KMS-11 (cell line): ENCODE data around the gene INPP5D.

Source experiments
- H2AFZ ChIP-seq: fragments of 200-600 bp; sonication (generic); 2 replicates; pipeline ENCODE4 v1.6.1; 2016; ENCODE audit warnings: antibody characterized with exemption, mixed run types, low read depth
- H3K27ac ChIP-seq: fragments of 200-600 bp; sonication (generic); 2 replicates; pipeline ENCODE4 v1.6.1; 2016; ENCODE audit warnings: mild to moderate bottlenecking, mixed run types
- H3K27me3 ChIP-seq: fragments of 200-600 bp; sonication (generic); 2 replicates; pipeline ENCODE4 v1.6.1; 2017; ENCODE audit warnings: mild to moderate bottlenecking, low read depth, mixed run types, moderate library complexity; ENCODE audit not compliant: insufficient read depth
- H3K36me3 ChIP-seq: fragments of 200-600 bp; sonication (generic); 2 replicates; pipeline ENCODE4 v1.6.1; 2017; ENCODE audit warnings: mild to moderate bottlenecking, mixed run types; ENCODE audit not compliant: insufficient read depth
- H3K4me1 ChIP-seq: fragments of 200-600 bp; sonication (generic); 2 replicates; pipeline ENCODE4 v1.6.1; 2016; ENCODE audit warnings: mild to moderate bottlenecking, low read depth, mixed run types; ENCODE audit not compliant: poor library complexity, severe bottlenecking
- H3K4me2 ChIP-seq: fragments of 200-600 bp; sonication (generic); 2 replicates; pipeline ENCODE4 v1.7.0; 2016; ENCODE audit warnings: mild to moderate bottlenecking, mixed run types
- H3K4me3 ChIP-seq: fragments of 200-600 bp; sonication (generic); IDR thresholded peaks from 2 replicates; pipeline ENCODE4 v1.6.1; 2017; ENCODE audit warnings: low read depth, low read length, mixed read lengths; ENCODE audit not compliant: insufficient read depth
- H3K79me2 ChIP-seq: fragments of 200-600 bp; sonication (generic); 2 replicates; pipeline ENCODE4 v1.6.1; 2016; ENCODE audit warnings: low read depth, mixed run types; ENCODE audit not compliant: insufficient read depth
- H3K9ac ChIP-seq: fragments of 200-600 bp; sonication (generic); 2 replicates; pipeline ENCODE4 v1.6.1; 2016; ENCODE audit warnings: mild to moderate bottlenecking, mixed run types
- H4K20me1 ChIP-seq: fragments of 200-600 bp; sonication (generic); 2 replicates; pipeline ENCODE4 v1.6.1; 2016; ENCODE audit warnings: mild to moderate bottlenecking, mixed run types; ENCODE audit not compliant: insufficient read depth
- CTCF ChIP-seq: fragments of 200-600 bp; sonication (generic); conservative IDR thresholded peaks from 2 replicates; pipeline ENCODE4 v1.6.1; 2017; ENCODE audit warnings: low read depth, mild to moderate bottlenecking, antibody characterized with exemption, low read length, moderate library complexity, mixed read lengths

INPP5D gene

GRCh38 chr2:233062451-233062850, 2.3 kb downstream of the INPP5D start:
- Histone ChIP-seq H3K79me2 (peaks cover 15% of the 10 kb centered on the region; the same call in 1 of the 2 replicates), H3K36me3 (no peaks in the 10 kb centered on the region), H3K4me1 (peaks cover 18% of the 10 kb centered on the region), H2AFZ (no peak overlapping the region), H3K4me2 (no peak overlapping the region), H4K20me1 (no peaks in the 10 kb centered on the region), H3K27me3 (no peaks in the 10 kb centered on the region), H3K27ac (no peak overlapping the region), H3K4me3 (no peak overlapping the region), H3K9ac (no peak overlapping the region)
- no peak for TF ChIP-seq CTCF

- Histone ChIP-seq H3K9ac (no peak overlapping the region), H3K27ac (no peak overlapping the region), H3K4me3 (no peak overlapping the region), H3K36me3 (no peaks in the 10 kb centered on the region), H2AFZ (no peak overlapping the region), H3K27me3 (no peaks in the 10 kb centered on the region), H3K4me1 (peaks cover 18% of the 10 kb centered on the region), H3K79me2 (peaks cover 15% of the 10 kb centered on the region; the same call in 1 of the 2 replicates), H4K20me1 (no peaks in the 10 kb centered on the region), H3K4me2 (no peak overlapping the region)
- TF ChIP-seq CTCF = no peak
Observed at GRCh38 chr2:233062946-233063268, 2.8 kb downstream of the INPP5D start.

GRCh38 chr2:233063269-233063975, 3.3 kb downstream of the INPP5D start:
- H3K4me1 ChIP-seq = peaks cover 18% of the 10 kb centered on the region
- H3K36me3 ChIP-seq = no peaks in the 10 kb centered on the region

GRCh38 chr2:233063976-233064411, 3.9 kb downstream of the INPP5D start:
- no peak overlapping the region for H3K4me3 ChIP-seq
- no peaks in the 10 kb centered on the region for H4K20me1 ChIP-seq
- no peaks in the 10 kb centered on the region for H3K27me3 ChIP-seq
- no peak overlapping the region for H3K9ac ChIP-seq
- no peak overlapping the region for H3K27ac ChIP-seq
- H3K4me2 ChIP-seq = no peak overlapping the region
- H2AFZ ChIP-seq = no peak overlapping the region
- H3K79me2 ChIP-seq = peaks cover 15% of the 10 kb centered on the region; the same call in 1 of the 2 replicates
- no peaks in the 10 kb centered on the region for H3K36me3 ChIP-seq
- no peak for TF ChIP-seq CTCF
- peaks cover 18% of the 10 kb centered on the region for H3K4me1 ChIP-seq

More at GRCh38 chr2:233063269-233063975, 3.3 kb downstream of the INPP5D start:
- no peaks in the 10 kb centered on the region for H4K20me1 ChIP-seq
- peaks cover 15% of the 10 kb centered on the region; the same call in 1 of the 2 replicates for H3K79me2 ChIP-seq
- H3K4me3 ChIP-seq = no peak overlapping the region
- H3K9ac ChIP-seq = no peak overlapping the region
- no peaks in the 10 kb centered on the region for H3K27me3 ChIP-seq
- TF ChIP-seq CTCF = no peak
- no peak overlapping the region for H3K4me2 ChIP-seq
- H3K27ac ChIP-seq = no peak overlapping the region
- no peak overlapping the region for H2AFZ ChIP-seq
